ENCODE measurements around the gene CHTOP.

The CHTOP gene

GRCh38 chr1:153647346-153647714 is 13.5 kb downstream of the CHTOP start:
- TF ChIP-seq CTCF (IDR thresholded peaks at IDR 0.05; ENCODE audit: extremely low read depth, insufficient read depth, missing control alignments), result no peak
- DNase-seq (ENCODE audit: low spot score), result no peak
- in situ Hi-C loops (cut with MboI; ENCODE audit: low pct_unique_long_range_greater_than_20kb, low sequenced_read_pairs, unreplicated experiment), result no loop called here

DNA sequence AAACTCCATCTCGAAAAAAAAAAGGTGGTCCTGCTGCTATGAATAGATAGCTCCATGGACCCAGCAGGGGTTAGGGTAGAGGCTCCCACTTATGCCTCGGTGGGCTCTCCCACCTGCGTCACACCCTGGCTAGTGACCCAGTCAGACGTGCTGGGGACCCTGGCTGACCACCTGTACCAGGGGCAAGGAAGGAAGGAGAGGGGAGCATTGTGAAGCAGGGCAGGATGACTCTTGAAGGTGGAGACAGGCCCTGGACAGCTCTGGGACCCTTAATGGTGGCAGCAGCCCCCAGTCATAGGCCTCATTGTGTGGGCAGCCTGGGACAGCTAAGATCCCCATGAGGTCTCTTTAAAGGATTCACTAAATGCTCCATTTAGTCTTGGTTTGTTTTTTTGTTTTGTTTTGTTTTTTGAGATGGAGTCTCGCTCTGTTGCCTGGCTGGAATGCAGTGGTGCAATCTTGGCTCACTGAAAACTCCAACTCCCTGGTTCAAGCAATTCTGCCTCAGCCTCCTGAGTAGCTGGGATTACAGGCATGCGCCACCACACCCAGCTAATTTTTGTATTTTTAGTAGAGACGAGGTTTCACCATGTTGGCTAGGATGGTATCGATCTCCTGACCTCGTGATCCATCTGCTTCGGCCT is 14.3 kb downstream of the CHTOP start:
- DNase-seq (ENCODE audit: low spot score), result no peak
- in situ Hi-C loops (cut with MboI; ENCODE audit: low pct_unique_long_range_greater_than_20kb, low sequenced_read_pairs, unreplicated experiment), result no loop called here
- no peak for TF ChIP-seq CTCF (IDR thresholded peaks at IDR 0.05; ENCODE audit: extremely low read depth, insufficient read depth, missing control alignments)

- in situ Hi-C loops (cut with MboI; ENCODE audit: low pct_unique_long_range_greater_than_20kb, low sequenced_read_pairs, unreplicated experiment), result no loop called here
- TF ChIP-seq CTCF (IDR thresholded peaks at IDR 0.05; ENCODE audit: extremely low read depth, insufficient read depth, missing control alignments), result no peak
- DNase-seq (ENCODE audit: low spot score), result no peak
Observed at GRCh38 chr1:153649137-153649862, 15.4 kb downstream of the CHTOP start.

DNA sequence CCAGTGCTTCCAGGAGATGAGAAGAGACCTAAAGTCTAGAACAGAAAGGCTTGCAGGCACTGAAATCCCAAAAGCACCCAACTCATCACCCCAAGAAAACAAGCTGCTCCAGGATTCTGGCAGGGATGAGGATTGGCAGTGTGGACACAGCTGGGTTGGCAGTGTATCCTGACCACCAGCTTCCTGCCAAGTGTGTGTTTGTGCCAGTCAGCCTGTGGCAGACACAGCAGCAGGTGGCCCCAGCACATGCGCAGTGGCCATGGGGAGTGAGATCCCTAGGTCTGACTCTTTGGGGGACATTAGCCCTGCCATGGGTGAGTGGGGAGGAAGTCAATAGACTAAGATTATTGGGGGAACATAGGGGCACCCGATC is 16.0 kb downstream of the CHTOP start:
- in situ Hi-C loops (cut with MboI; ENCODE audit: low pct_unique_long_range_greater_than_20kb, low sequenced_read_pairs, unreplicated experiment), result no loop called here
- DNase-seq (ENCODE audit: low spot score), result no peak

GRCh38 chr1:153651771-153652170 is 17.9 kb downstream of the CHTOP start:
- DNase-seq (ENCODE audit: low spot score), result no peak
- in situ Hi-C loops (cut with MboI; ENCODE audit: low pct_unique_long_range_greater_than_20kb, low sequenced_read_pairs, unreplicated experiment), result no loop called here
- no peak for TF ChIP-seq CTCF (IDR thresholded peaks at IDR 0.05; ENCODE audit: extremely low read depth, insufficient read depth, missing control alignments)

More for the DNA sequence above, 16.0 kb downstream of the CHTOP start:
- TF ChIP-seq CTCF (IDR thresholded peaks at IDR 0.05; ENCODE audit: extremely low read depth, insufficient read depth, missing control alignments), result no peak

DNA sequence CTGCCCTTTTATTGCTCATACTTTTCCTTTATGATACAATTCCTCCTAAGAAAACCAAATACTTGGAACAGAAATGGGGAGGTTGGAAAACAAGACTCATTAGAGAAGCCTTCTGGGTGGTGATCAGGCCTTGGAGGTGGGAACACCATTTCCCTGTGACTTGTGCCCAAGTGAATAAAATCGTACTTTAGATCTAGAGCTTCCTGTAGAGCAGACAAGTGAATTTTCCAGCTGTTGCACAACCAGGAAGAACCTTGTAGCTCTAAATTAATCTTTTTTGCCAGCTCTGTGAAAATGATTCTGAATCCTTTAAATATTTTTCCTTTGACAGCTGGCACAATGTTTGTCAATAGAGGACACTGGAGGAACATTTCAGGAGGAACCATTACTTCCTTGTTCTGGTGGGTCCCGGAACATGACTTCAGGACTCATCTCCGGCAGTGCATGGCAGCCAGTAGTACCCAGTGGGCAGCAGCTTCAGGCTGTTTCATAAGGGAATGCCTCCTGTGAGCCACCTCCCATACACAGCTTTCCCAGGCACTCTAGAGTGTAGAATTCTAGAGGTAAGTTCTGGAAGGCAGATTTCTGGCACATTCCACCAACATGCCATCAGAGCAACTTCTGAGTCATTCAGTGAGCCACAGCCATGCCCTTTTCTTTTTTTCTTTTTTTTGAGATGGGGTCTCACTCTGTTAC is 19.1 kb downstream of the CHTOP start:
- DNase-seq (ENCODE audit: low spot score), result no peak
- in situ Hi-C loops (cut with MboI; ENCODE audit: low pct_unique_long_range_greater_than_20kb, low sequenced_read_pairs, unreplicated experiment), result no loop called here
- no peak for TF ChIP-seq CTCF (IDR thresholded peaks at IDR 0.05; ENCODE audit: extremely low read depth, insufficient read depth, missing control alignments)
